Measurements from ENCODE around the gene USP27X.

USP27X gene

DNA sequence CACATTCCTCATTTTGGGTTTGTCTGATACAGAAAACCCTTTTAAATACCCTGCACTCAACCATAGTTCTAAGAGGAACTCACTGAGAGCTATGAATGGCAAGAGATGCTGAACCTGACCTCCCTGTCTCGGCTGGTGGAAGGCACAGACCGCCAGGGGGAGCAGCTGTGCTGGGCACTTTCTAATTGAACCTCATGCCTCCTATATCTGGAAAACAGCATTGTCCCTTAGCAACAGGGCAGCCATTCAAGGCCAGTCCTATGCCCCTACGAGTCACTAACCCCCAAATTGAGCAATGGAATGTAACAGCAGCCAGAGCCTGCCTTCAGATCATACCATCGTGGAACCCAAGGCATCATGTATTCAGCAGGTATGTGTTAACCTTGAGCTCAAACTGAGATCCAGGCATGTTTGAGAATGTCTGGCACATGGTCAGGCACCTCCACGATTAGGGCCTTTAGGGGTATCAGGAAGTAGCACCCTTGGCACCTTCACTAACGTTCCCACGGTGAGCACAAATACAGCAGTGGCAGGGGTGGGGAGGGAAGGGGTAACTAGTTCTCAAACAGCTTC lies 5.1 kb downstream of the USP27X start:
- peak; percentile 47 for DNase-seq

DNA sequence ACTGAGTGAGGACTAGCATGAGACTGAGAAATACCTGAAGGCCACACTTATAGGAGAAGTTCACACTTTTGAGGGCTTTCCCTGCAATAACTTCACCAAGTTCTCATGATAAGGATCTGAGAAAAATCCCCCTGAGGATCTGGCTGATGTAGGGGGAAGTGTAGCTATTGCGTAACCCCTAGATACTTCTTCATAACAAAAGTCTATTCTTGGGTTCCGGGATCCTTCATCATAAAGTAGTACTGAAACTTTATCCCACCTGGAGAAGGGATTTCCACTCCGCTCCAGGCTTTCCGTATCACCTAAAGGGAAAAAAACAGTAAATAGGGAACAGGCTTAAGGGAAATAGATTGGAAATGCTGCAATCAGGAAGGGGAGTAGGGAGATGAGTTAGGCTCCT lies 13.3 kb downstream of the USP27X start:
- DNase-seq: no peak

DNA sequence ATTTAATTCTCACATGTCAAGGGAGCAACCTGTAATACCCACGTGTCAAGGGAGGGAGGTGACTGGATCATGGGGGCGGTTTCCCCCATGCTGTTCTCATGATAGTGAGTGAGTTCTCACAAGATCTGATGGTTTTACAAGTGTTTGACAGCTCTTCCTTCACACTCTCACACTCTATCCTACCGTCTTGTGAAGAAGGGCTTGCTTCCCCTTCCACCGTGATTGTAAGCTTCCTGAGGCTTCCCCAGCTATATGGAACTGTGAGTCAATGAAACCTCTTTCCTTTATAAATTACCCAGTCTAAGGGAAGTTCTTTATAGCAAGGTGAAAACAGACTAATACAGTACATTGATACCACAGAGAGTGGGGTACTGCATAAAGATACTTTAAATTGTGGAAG lies 17.7 kb downstream of the USP27X start:
- DNase-seq: no peak

DNA sequence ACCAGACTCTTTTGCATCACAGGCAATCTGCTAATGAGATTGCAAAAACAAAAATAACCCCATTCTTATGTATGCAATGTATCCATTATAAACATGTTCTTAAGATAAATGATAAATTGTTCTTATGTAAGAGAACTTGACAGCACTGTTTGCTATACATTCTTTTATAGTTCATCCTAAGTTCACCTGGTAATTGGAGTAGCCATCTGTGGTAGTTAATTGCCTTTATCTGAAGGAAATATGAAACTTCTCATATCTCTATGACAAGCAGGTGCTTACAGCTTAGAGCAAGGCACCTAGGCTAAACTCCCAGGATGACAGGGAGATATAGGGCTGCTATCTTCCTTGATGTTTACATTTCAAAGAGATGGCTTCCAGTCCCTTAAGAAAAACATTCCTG lies 21.8 kb downstream of the USP27X start:
- DNase-seq: no peak

DNA sequence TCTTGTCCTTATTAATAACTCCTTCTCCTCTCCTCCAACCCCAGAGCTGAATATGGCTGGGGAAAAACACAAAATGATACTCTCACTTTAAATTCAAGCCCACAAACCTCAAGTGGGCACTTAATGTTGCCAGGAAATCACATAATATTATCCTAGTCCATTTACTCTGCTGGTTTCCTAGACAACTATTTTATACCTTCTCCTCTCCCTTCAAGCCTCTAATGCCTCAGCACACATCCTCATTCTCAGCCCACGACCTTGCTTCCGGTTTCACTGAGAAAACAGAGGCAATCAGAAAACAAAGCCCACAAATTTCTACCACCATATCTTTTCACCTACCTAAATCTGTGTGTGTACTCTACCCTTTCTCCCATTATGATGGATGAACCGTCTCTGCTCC lies 31.1 kb downstream of the USP27X start:
- no peak for DNase-seq

DNA sequence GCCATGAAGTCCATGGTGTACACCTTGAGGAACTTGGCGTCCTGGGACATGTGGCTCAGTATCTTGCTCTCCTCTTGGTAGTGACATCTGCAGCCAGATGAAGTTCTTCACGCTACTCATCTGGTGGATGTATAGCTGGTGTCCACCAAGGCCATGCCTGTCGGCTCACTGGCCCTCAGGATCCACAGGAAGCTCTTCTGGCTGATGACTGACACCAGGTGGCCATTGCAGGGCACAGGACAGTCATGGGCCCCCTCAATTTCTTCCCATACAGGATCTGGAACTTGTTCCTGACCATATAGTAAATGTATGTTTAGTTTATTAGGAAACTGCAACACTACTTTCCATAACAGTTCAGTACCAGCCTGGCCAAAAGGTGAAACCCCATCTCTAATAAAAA lies 32.8 kb downstream of the USP27X start:
- DNase-seq: no peak

DNA sequence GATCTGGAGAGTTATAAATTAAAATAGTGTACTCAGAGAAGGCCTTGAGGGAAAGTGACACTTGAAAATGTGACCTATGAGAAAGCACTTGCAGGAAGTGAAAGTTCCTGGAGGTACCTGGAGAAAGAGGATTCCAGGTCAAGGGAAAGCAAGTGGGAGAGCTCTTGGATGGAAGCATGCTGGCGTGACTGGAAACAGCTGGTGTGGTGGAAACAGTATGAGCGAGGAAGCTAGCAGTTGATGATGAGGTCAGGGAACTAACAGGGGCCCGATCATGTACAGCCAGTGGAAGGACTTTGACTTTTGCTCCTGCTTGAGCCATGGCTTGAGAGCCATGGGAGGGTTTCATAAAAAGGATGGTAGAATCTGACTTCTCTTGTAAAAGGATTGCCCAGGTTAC lies 33.6 kb downstream of the USP27X start:
- DNase-seq: no peak

DNA sequence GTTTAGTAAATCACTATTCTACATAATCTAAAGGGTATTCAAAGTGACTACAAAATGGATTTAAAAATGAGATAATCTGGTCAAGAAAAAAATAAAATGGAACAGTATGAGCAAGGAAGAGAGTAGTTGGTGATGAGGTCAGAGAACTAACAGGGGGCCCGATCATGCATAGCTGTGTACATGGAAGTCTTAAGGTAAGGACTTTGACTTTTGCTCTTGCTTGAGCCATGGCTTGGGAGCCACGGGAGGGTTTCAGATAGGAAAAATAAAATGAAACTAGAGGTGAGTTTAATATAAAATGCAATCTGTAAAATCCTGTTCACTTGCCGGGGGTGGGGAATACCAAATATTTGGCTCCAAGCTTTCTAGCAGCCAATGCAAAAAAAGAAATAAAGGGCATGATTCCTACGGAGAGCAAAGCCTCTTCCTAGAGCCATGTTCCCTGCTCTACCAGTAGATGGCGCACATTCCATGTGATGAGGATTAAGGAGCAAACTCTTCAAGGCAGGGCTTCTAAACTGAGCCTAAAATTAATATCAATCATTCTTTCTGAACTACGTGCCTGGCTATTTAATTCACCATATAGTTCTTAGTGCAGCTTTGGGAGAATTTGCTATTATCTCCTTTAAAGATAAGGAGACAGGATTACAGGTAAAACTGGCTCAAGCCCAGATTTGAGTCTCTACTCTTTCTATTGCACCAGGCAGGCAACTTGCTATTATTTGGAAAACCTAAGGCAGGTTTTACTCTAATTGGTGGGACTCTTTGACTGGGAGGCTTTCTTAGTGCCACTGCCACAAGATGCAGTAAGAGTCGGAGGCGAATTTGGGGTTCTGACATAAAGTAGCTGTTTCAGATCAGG lies 36.3 kb downstream of the USP27X start:
- peak; percentile 46 for DNase-seq

DNA sequence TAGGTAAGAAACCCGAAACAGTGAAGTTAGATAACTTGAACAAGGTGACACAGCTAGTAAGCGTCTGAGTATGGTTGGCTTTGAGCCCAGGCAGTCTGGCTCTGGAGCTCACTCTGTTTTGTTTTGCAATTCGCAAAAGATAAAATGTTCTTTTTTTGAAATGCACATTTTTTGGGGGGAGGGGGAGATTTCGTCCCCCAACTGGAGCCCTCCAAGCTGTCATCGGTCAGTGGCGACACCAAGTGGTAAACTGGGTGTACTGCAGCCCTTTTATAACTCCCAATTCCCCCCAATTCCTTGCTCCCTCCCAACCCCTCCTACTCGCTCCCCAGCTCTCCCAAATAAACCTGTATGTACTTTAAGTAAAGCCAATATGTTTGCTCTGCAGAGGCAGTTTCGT lies 40.3 kb downstream of the USP27X start:
- peak; percentile 49 for DNase-seq

DNA sequence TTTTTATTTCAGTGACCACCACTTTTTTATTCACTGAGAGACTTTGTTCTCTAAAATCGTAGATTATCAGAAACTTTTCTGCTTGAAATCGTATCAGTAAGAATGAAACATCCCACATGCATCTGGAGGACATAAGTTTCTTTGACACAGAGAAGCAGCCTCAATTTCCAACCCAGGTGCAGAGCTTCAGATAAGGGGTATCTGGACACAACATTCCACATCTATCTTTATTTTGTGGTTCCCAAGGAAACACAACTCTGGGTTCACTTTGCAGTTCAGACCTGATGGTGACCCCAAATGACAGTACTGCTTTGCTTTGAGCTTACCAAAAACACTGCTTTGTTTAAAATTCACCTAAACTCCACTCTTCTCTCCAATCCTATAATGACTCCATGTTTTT lies 41.8 kb downstream of the USP27X start:
- no peak for DNase-seq

DNA sequence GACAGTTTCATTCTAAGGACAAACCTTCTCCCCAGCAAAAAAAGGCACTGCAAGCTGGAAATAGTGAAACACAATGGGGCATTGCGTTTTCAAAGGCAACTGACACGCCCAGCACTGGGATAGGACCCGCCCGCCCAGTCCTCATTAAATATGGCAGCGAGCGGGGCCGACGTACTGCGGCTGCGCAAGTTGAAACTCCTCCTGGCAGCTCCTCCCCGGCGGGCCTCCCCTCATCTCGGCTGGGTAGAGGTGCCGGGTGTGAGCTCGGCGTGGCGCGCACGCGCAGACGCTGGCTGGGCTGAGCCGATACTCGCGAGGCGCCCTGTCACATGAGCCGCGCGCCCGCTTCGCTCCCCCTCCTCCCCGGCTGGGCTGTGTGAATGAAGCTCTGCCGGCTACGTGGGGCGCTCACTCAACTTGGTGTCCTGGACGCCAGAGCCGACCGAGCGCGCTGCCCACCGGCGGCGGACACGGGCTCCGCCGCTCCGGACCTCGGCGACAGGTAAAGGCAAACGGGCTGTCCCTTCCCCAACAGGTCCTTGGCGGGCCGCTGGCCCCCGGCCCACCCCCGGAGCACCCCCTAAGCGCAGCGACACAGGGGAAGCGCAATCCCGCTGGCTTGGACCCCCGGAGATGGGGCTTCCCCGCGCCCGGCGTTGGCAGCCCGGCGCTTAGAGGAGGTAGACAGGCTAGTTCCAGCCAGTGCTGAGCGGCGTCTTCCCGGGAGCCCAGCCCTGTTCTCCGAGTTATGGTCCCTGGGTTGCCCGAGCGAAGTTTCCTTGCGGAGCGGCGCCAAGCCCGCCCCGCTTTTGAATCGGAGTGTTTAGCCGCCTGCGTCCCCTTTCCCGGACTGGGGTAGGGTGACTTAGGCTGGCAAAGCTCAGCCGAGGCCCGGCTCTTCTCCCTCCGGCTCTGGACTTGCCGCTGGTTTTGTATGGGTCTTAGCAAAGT lies 43.3 kb downstream of the USP27X start, which contains the start of gene CLCN5:
CLCN5 (plus strand) TSS at position 306 of the 951 bp plus-strand sequence. CDS start 2,703 bp downstream, outside the sequence.
- DNase-seq: peak; percentile 95

DNA sequence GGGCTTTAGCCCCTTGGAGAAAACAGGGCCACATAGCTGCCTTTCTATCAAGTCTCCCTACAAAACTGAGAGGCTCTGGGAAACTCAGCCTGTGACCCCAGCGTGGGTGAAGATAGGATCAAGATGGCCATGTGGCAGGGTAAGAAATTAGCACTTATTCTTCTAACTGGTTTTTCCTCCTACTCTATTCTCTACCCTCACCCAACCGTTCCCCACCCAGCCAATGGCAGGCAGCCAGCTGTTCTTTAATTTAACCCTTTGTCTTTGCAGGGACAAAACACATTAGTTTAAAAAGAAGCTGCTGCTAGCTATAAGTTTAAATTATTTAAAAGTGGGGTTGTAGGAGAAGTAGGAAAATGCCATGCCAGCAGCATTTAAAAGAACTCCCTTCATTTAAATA lies 45.9 kb downstream of the USP27X start:
- DNase-seq: no peak

DNA sequence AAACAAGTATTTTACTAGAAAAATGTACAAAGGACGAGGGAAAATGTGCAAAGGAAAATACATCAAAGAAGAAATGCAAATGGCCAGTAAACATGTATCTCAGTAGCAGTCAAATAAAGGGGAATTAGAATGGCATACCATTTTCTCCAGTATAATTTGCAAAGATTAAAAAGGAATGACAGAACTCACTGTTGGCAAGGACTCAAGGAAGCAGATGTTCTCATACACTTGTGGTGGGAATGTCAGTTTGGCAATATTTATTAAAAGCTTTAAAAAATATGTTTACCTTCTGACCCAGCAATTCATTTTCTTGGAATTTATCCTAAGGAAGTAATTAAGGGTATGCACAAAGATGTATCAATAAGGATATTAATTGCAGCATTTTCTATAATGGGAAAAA lies 50.8 kb downstream of the USP27X start:
- peak; percentile 51 for DNase-seq
